Osteoblast (primary cell): ENCODE measurements around the gene THBS1. TPM values are rescaled to one million over a fixed set of nuclear protein-coding genes. Genes with fewer than 3 reads are reported as not detected.

Experiments used
- DNase-seq: peaks from one replicate; pipeline ENCODE4 v3.0.0; 2011; ENCODE audit warnings: low spot score, mixed read lengths; ENCODE audit not compliant: insufficient read length; ENCODE audit errors: missing footprints
- H2AFZ ChIP-seq: 2 replicates; pipeline ENCODE4 v1.6.0; 2011; ENCODE audit warnings: mild to moderate bottlenecking, low read length
- H3K27ac ChIP-seq: 2 replicates; pipeline ENCODE4 v1.5.1; 2011; ENCODE audit warnings: mild to moderate bottlenecking, low read depth, low read length, moderate library complexity
- H3K27me3 ChIP-seq: 2 replicates; pipeline ENCODE4 v1.6.0; 2012; ENCODE audit warnings: mild to moderate bottlenecking, control low read depth, inconsistent platforms, low read length, moderate library complexity; ENCODE audit not compliant: insufficient read depth
- H3K36me3 ChIP-seq: 2 replicates; pipeline ENCODE4 v1.5.1; 2011; ENCODE audit warnings: mild to moderate bottlenecking, low read length, control low read depth, moderate library complexity; ENCODE audit not compliant: insufficient read depth
- H3K4me1 ChIP-seq: 2 replicates; pipeline ENCODE4 v1.5.1; 2011; ENCODE audit warnings: mild to moderate bottlenecking, low read length, control low read depth, moderate library complexity; ENCODE audit not compliant: insufficient read depth
- H3K4me2 ChIP-seq: 2 replicates; pipeline ENCODE4 v1.6.0; 2011; ENCODE audit warnings: mild to moderate bottlenecking, low read length; ENCODE audit not compliant: insufficient read depth
- H3K4me3 ChIP-seq: fragments of 200-600 bp; sonication (generic); 3 replicates; pipeline ENCODE4 v1.5.1; 2012; ENCODE audit warnings: mild to moderate bottlenecking, low read length, inconsistent platforms; ENCODE audit not compliant: insufficient read depth
- H3K79me2 ChIP-seq: 2 replicates; pipeline ENCODE4 v1.6.0; 2012; ENCODE audit warnings: mild to moderate bottlenecking, low read length, control low read depth, inconsistent platforms; ENCODE audit not compliant: insufficient read depth
- H3K9me3 ChIP-seq: 2 replicates; pipeline ENCODE4 v1.5.1; 2011; ENCODE audit warnings: low read depth, low read length, control low read depth
- H4K20me1 ChIP-seq: 2 replicates; pipeline ENCODE4 v1.6.0; 2012; ENCODE audit warnings: mild to moderate bottlenecking, low read length, control low read depth; ENCODE audit not compliant: insufficient read depth
- CTCF ChIP-seq: IDR thresholded peaks from 2 replicates; pipeline ENCODE4 v1.5.1; 2011; ENCODE audit warnings: mild to moderate bottlenecking, low read depth, low read length, moderate library complexity; ENCODE audit errors: extremely low read depth
- total RNA-seq: library from RNA; depleted of rRNA; stranded (reverse); fragments of >200 nt; gene quantifications from 2 replicates; pipeline ENCODE4 v1.2.3, GENCODE V29; 2012

Gene THBS1
- total RNA-seq, 1 donor, result 8,941 TPM

DNA sequence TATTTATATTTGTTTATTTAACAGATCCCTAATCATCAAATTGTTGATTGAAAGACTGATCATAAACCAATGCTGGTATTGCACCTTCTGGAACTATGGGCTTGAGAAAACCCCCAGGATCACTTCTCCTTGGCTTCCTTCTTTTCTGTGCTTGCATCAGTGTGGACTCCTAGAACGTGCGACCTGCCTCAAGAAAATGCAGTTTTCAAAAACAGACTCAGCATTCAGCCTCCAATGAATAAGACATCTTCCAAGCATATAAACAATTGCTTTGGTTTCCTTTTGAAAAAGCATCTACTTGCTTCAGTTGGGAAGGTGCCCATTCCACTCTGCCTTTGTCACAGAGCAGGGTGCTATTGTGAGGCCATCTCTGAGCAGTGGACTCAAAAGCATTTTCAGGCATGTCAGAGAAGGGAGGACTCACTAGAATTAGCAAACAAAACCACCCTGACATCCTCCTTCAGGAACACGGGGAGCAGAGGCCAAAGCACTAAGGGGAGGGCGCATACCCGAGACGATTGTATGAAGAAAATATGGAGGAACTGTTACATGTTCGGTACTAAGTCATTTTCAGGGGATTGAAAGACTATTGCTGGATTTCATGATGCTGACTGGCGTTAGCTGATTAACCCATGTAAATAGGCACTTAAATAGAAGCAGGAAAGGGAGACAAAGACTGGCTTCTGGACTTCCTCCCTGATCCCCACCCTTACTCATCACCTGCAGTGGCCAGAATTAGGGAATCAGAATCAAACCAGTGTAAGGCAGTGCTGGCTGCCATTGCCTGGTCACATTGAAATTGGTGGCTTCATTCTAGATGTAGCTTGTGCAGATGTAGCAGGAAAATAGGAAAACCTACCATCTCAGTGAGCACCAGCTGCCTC, 14.7 kb downstream of the THBS1 start:
- H2AFZ ChIP-seq, result no peak overlapping the region
- no peak for DNase-seq
- H3K9me3 ChIP-seq, result no peaks in the 10 kb centered on the region
- H3K4me2 ChIP-seq, result peak overlapping the region; percentile 37
- no peak for TF ChIP-seq CTCF
- H3K79me2 ChIP-seq, result no peaks in the 10 kb centered on the region
- peak overlapping the region; percentile 48 for H3K27ac ChIP-seq
- H3K27me3 ChIP-seq, result no peaks in the 10 kb centered on the region
- H3K4me3 ChIP-seq, result no peak overlapping the region
- peaks cover 41% of the 10 kb centered on the region for H4K20me1 ChIP-seq
- no peaks in the 10 kb centered on the region for H3K4me1 ChIP-seq
- H3K36me3 ChIP-seq, result peaks cover 60% of the 10 kb centered on the region

DNA sequence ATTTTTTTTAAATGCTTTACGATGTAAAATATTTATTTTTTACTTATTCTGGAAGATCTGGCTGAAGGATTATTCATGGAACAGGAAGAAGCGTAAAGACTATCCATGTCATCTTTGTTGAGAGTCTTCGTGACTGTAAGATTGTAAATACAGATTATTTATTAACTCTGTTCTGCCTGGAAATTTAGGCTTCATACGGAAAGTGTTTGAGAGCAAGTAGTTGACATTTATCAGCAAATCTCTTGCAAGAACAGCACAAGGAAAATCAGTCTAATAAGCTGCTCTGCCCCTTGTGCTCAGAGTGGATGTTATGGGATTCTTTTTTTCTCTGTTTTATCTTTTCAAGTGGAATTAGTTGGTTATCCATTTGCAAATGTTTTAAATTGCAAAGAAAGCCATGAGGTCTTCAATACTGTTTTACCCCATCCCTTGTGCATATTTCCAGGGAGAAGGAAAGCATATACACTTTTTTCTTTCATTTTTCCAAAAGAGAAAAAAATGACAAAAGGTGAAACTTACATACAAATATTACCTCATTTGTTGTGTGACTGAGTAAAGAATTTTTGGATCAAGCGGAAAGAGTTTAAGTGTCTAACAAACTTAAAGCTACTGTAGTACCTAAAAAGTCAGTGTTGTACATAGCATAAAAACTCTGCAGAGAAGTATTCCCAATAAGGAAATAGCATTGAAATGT, 15.6 kb downstream of the THBS1 start:
- Histone ChIP-seq H2AFZ (no peak overlapping the region), H3K4me1 (no peaks in the 10 kb centered on the region), H3K27ac (peak overlapping the region; percentile 48), H3K4me3 (no peak overlapping the region), H3K79me2 (no peaks in the 10 kb centered on the region), H3K9me3 (no peaks in the 10 kb centered on the region), H3K4me2 (no peak overlapping the region), H3K36me3 (peaks cover 50% of the 10 kb centered on the region), H4K20me1 (peaks cover 33% of the 10 kb centered on the region), H3K27me3 (no peaks in the 10 kb centered on the region)
- no peak for DNase-seq
- TF ChIP-seq CTCF, result no peak

DNA sequence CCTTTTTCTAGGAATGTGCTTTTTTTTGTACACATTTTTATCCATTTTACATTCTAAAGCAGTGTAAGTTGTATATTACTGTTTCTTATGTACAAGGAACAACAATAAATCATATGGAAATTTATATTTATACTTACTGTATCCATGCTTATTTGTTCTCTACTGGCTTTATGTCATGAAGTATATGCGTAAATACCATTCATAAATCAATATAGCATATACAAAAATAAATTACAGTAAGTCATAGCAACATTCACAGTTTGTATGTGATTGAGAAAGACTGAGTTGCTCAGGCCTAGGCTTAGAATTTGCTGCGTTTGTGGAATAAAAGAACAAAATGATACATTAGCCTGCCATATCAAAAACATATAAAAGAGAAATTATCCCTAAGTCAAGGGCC, 16.5 kb downstream of the THBS1 start:
- DNase-seq, result no peak
- Histone ChIP-seq H3K4me3 (no peak overlapping the region), H3K27ac (no peak overlapping the region), H4K20me1 (peaks cover 27% of the 10 kb centered on the region), H3K4me1 (no peaks in the 10 kb centered on the region), H3K27me3 (no peaks in the 10 kb centered on the region), H2AFZ (no peak overlapping the region), H3K36me3 (peaks cover 42% of the 10 kb centered on the region), H3K79me2 (no peaks in the 10 kb centered on the region), H3K4me2 (no peak overlapping the region), H3K9me3 (no peaks in the 10 kb centered on the region)
- TF ChIP-seq CTCF, result no peak

DNA sequence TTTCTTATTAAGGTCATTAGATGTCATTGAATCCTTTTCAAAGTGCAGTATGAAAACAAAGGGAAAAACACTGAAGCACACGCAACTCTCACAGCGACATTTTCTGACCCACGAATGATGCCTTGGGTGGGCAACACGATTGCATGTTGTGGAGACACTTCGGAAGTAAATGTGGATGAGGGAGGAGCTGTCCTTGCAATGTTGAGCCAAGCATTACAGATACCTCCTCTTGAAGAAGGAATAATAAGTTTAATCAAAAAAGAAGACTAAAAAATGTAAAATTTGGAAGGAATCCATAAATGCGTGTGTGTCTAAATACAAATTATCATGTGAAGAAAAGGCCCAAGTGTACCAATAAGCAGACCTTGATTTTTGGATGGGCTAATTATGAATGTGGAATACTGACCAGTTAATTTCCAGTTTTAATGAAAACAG, 16.9 kb downstream of the THBS1 start:
- no peak overlapping the region for H2AFZ ChIP-seq
- no peaks in the 10 kb centered on the region for H3K9me3 ChIP-seq
- TF ChIP-seq CTCF, result no peak
- H4K20me1 ChIP-seq, result peaks cover 23% of the 10 kb centered on the region
- H3K36me3 ChIP-seq, result peaks cover 38% of the 10 kb centered on the region
- H3K27me3 ChIP-seq, result no peaks in the 10 kb centered on the region
- H3K4me2 ChIP-seq, result no peak overlapping the region
- H3K79me2 ChIP-seq, result no peaks in the 10 kb centered on the region
- H3K4me1 ChIP-seq, result no peaks in the 10 kb centered on the region
- H3K27ac ChIP-seq, result no peak overlapping the region
- no peak for DNase-seq
- no peak overlapping the region for H3K4me3 ChIP-seq
